Measurements from ENCODE around the gene KLKB1. TPM values are rescaled to one million over a fixed set of nuclear protein-coding genes. Genes with fewer than 3 reads are reported as not detected.
"Not testable (repeated sequence)": the region's sequence is repeated elsewhere in the genome, so short reads cannot be mapped to it uniquely, and the experiment has no call there.

The KLKB1 gene
- total RNA-seq, 1 donor from 2014 or later: 0.46 TPM

- Mint-ChIP-seq H3K9me3 (ENCODE audit: unreplicated experiment) (no peaks in the 10 kb centered on the region), H3K4me1 (ENCODE audit: unreplicated experiment) (no peaks in the 10 kb centered on the region), H3K36me3 (ENCODE audit: low read depth, unreplicated experiment) (no peaks in the 10 kb centered on the region), H3K4me3 (ENCODE audit: unreplicated experiment) (no peak overlapping the region), H3K27ac (ENCODE audit: unreplicated experiment) (no peak overlapping the region), H3K27me3 (ENCODE audit: unreplicated experiment) (no peaks in the 10 kb centered on the region)
- TF ChIP-seq CTCF (IDR thresholded peaks at IDR 0.05; ENCODE audit: unreplicated experiment): no peak
- DNase-seq (ENCODE audit: low spot score): no peak
These were observed 8.8 kb downstream of the KLKB1 start for GRCh38 chr4:186236126-186236525.

- H3K4me1 Mint-ChIP-seq (ENCODE audit: unreplicated experiment): no peaks in the 10 kb centered on the region
- H3K27me3 Mint-ChIP-seq (ENCODE audit: unreplicated experiment): no peaks in the 10 kb centered on the region
- no peak for DNase-seq (ENCODE audit: low spot score)
- H3K4me3 Mint-ChIP-seq (ENCODE audit: unreplicated experiment): no peak overlapping the region
- no peaks in the 10 kb centered on the region for H3K9me3 Mint-ChIP-seq (ENCODE audit: unreplicated experiment)
- H3K36me3 Mint-ChIP-seq (ENCODE audit: low read depth, unreplicated experiment): no peaks in the 10 kb centered on the region
- no peak overlapping the region for H3K27ac Mint-ChIP-seq (ENCODE audit: unreplicated experiment)
- TF ChIP-seq CTCF (IDR thresholded peaks at IDR 0.05; ENCODE audit: unreplicated experiment): no peak
These were observed 13.1 kb downstream of the KLKB1 start for GRCh38 chr4:186240452-186240847.

- DNase-seq (ENCODE audit: low spot score): no peak
- H3K36me3 Mint-ChIP-seq (ENCODE audit: low read depth, unreplicated experiment): peaks cover 3% of the 10 kb centered on the region
- no peak overlapping the region for H3K27ac Mint-ChIP-seq (ENCODE audit: unreplicated experiment)
- peaks cover 3% of the 10 kb centered on the region for H3K27me3 Mint-ChIP-seq (ENCODE audit: unreplicated experiment)
- no peaks in the 10 kb centered on the region for H3K9me3 Mint-ChIP-seq (ENCODE audit: unreplicated experiment)
- no peak overlapping the region for H3K4me3 Mint-ChIP-seq (ENCODE audit: unreplicated experiment)
- no peaks in the 10 kb centered on the region for H3K4me1 Mint-ChIP-seq (ENCODE audit: unreplicated experiment)
- no peak for TF ChIP-seq CTCF (IDR thresholded peaks at IDR 0.05; ENCODE audit: unreplicated experiment)
These were observed 13.7 kb downstream of the KLKB1 start for GRCh38 chr4:186240848-186241491.

GRCh38 chr4:186241616-186242015 lies 14.3 kb downstream of the KLKB1 start:
- DNase-seq (ENCODE audit: low spot score): no peak

GRCh38 chr4:186242031-186242430 lies 14.7 kb downstream of the KLKB1 start:
- H3K9me3 Mint-ChIP-seq (ENCODE audit: unreplicated experiment); DNase-seq (ENCODE audit: low spot score); H3K4me1 Mint-ChIP-seq (ENCODE audit: unreplicated experiment): not testable (repeated sequence)

More at GRCh38 chr4:186241616-186242015, 14.3 kb downstream of the KLKB1 start:
- no peak for TF ChIP-seq CTCF (IDR thresholded peaks at IDR 0.05; ENCODE audit: unreplicated experiment)
- no peaks in the 10 kb centered on the region for H3K4me1 Mint-ChIP-seq (ENCODE audit: unreplicated experiment)
- no peaks in the 10 kb centered on the region for H3K9me3 Mint-ChIP-seq (ENCODE audit: unreplicated experiment)
- no peak overlapping the region for H3K27ac Mint-ChIP-seq (ENCODE audit: unreplicated experiment)
- H3K36me3 Mint-ChIP-seq (ENCODE audit: low read depth, unreplicated experiment): peaks cover 7% of the 10 kb centered on the region
- H3K27me3 Mint-ChIP-seq (ENCODE audit: unreplicated experiment): peaks cover 6% of the 10 kb centered on the region
- no peak overlapping the region for H3K4me3 Mint-ChIP-seq (ENCODE audit: unreplicated experiment)

More at GRCh38 chr4:186242031-186242430, 14.7 kb downstream of the KLKB1 start:
- H3K27me3 Mint-ChIP-seq (ENCODE audit: unreplicated experiment); H3K27ac Mint-ChIP-seq (ENCODE audit: unreplicated experiment); H3K36me3 Mint-ChIP-seq (ENCODE audit: low read depth, unreplicated experiment); H3K4me3 Mint-ChIP-seq (ENCODE audit: unreplicated experiment): not testable (repeated sequence)
